ENCODE measurements around the gene IL19. TPM values are rescaled to one million over a fixed set of nuclear protein-coding genes. Genes with fewer than 3 reads are reported as not detected.

Gene IL19
- total RNA-seq, 6 experiments from 2014 or later = not detected

DNA sequence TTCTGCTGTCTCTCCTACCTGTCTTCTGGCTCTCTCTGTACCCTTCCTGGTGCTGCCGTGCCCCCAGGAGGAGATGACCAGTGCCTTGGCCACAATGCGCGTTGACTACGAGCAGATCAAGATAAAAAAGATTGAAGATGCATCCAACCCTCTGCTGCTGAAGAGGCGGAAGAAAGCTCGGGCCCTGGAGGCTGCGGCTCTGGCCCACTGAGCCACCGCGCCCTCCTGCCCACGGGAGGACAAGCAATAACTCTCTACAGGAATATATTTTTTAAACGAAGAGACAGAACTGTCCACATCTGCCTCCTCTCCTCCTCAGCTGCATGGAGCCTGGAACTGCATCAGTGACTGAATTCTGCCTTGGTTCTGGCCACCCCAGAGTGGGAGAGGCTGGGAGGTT, 38.1 kb upstream of the IL19 start:
- Mint-ChIP-seq H3K27ac (no peak overlapping the region), H3K9me3 (no peaks in the 10 kb centered on the region), H3K27me3 (ENCODE audit: insufficient read depth) (no peaks in the 10 kb centered on the region; the same call in none of the 2 replicates), H3K36me3 (ENCODE audit: low read depth) (no peaks in the 10 kb centered on the region), H3K4me3 (no peak overlapping the region), H3K4me1 (ENCODE audit: low read depth) (peaks cover 15% of the 10 kb centered on the region)
- TF ChIP-seq, protein P1, sequence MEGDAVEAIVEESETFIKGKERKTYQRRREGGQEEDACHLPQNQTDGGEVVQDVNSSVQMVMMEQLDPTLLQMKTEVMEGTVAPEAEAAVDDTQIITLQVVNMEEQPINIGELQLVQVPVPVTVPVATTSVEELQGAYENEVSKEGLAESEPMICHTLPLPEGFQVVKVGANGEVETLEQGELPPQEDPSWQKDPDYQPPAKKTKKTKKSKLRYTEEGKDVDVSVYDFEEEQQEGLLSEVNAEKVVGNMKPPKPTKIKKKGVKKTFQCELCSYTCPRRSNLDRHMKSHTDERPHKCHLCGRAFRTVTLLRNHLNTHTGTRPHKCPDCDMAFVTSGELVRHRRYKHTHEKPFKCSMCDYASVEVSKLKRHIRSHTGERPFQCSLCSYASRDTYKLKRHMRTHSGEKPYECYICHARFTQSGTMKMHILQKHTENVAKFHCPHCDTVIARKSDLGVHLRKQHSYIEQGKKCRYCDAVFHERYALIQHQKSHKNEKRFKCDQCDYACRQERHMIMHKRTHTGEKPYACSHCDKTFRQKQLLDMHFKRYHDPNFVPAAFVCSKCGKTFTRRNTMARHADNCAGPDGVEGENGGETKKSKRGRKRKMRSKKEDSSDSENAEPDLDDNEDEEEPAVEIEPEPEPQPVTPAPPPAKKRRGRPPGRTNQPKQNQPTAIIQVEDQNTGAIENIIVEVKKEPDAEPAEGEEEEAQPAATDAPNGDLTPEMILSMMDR (IDR thresholded peaks at IDR 0.05) = no peak
- no peak for DNase-seq

DNA sequence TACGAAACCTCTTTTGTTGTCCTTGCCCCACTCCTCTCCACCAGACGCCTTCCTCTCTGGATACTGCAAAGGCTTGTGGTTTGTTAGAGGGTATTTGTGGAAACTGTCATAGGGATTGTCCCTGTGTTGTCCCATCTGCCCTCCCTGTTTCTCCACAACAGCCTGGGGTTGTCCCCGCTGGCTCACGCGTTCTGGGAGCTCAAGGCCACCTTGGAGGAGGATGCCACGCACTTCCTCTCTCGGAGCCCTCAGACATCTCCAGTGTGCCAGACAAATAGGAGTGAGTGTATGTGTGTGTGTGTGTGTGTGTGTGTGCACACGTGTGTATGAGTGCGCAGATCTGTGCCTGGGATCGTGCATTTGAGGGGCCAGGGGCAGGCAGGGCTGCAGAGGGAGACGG, 37.6 kb upstream of the IL19 start:
- Mint-ChIP-seq H3K27ac (no peak overlapping the region), H3K36me3 (ENCODE audit: low read depth) (no peaks in the 10 kb centered on the region), H3K27me3 (ENCODE audit: insufficient read depth) (no peaks in the 10 kb centered on the region; the same call in none of the 2 replicates), H3K4me1 (ENCODE audit: low read depth) (peaks cover 20% of the 10 kb centered on the region), H3K9me3 (no peaks in the 10 kb centered on the region), H3K4me3 (no peak overlapping the region)
- DNase-seq = no peak
- TF ChIP-seq, protein P1 (IDR thresholded peaks at IDR 0.05) = no peak

DNA sequence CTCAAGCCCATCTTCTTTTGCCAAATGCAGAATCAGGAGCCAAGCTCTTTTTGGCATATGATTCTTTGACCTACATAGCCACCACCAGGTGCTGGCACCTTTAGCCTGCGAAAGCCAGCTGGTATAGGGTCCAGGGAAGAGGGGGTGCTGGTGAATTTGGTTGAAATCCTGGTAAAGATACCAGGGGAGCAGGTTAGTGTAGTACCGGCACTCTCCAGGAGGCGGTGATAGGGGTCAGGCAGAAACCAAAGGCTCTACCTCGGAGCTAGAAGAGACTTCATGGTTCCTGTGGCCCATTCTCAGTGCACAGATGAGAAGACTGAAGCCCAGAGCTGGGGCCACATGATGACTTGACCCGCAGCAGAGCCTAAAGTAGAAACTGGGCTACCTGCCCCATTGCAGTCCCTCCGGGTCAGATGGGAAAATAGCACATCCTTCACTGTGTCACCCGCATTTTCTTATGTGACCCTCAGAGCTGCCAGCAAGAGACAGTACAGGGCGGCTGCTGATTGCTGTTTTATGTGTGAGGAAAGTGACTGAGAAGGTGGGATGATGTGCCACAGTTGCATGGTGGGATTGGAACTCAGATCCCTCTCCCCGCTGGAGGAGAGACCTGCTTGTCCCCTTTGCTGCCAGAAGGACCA, 36.0 kb upstream of the IL19 start:
- H3K4me3 Mint-ChIP-seq = no peak overlapping the region
- H3K4me1 Mint-ChIP-seq (ENCODE audit: low read depth) = peaks cover 36% of the 10 kb centered on the region
- H3K36me3 Mint-ChIP-seq (ENCODE audit: low read depth) = no peaks in the 10 kb centered on the region
- peak overlapping the region; percentile 21; the same call in 1 of the 2 replicates for H3K27ac Mint-ChIP-seq
- H3K27me3 Mint-ChIP-seq (ENCODE audit: insufficient read depth) = no peaks in the 10 kb centered on the region; the same call in none of the 2 replicates
- peak; percentile 37 for DNase-seq
- TF ChIP-seq, protein P1 (IDR thresholded peaks at IDR 0.05) = peak; percentile 93
- H3K9me3 Mint-ChIP-seq = no peaks in the 10 kb centered on the region

DNA sequence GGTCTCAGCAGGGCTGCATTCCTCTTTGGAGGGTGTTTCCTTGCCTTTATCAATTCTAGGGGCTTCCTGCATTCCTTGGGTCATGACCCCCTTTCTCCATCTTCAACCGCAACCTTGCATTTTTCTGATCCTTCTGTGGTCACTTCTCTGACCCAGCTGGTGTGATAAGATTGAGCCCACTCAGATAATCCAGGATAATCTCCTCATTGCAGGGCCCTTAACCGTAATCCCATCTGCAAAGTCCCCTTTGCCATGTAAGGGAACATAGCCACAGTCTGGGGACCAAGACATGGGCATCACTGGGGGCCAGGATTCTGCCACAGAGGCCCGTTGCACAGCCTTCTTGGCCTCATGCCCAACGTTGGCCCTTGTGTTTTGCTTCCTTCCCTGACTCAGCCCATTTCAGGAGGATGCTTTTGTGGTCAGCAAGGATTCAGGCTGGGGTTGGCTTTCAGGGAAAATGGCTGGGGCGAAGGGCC, 35.0 kb upstream of the IL19 start:
- DNase-seq = no peak
- Mint-ChIP-seq H3K27ac (no peak overlapping the region), H3K4me1 (ENCODE audit: low read depth) (peaks cover 39% of the 10 kb centered on the region), H3K27me3 (ENCODE audit: insufficient read depth) (no peaks in the 10 kb centered on the region; the same call in none of the 2 replicates), H3K36me3 (ENCODE audit: low read depth) (no peaks in the 10 kb centered on the region), H3K9me3 (no peaks in the 10 kb centered on the region), H3K4me3 (no peak overlapping the region)
- TF ChIP-seq, protein P1 (IDR thresholded peaks at IDR 0.05) = no peak

DNA sequence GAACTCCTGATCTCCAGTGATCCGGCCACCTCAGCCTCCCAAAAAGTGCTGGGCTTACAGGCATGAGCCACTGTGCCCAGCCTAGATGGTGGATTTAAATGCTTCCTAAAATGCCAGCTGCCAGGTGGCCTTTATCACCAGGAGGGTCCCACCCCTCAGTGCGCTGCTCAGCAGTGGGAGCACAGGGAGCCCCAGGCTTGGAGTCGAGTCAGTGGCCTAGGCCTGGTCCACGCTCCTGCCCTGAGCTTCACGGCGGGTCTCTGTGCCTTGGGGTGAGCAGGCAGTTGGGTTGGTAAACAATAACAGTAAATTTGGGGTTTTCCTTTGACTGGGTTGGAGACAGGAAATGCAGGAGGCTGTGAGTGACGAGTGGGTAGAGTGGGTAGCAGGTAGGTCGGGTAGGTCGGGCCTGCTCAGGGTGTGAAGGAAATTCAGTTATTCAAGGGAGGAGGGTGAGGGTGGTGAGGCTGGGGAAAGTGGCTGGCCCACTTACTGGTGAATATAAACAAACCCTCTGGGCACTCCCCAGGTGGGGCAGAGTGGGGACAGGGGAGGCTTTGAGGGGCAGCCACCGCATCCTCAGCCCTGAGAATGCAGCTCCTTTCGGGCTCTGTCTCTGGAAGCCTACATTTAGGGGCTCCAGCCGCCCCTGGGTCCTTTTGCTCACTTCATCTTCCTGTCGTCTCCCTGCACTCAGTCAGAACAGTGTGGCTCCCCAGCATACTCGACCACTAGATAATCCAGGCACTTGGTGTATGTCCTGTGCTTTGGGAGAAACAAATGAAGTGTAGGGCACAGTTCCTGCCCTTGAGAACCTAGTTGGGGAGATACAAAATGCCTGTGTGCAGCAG, 33.5 kb upstream of the IL19 start:
- H3K27me3 Mint-ChIP-seq (ENCODE audit: insufficient read depth) = no peaks in the 10 kb centered on the region; the same call in none of the 2 replicates
- H3K4me1 Mint-ChIP-seq (ENCODE audit: low read depth) = peaks cover 39% of the 10 kb centered on the region
- no peak overlapping the region for H3K27ac Mint-ChIP-seq
- H3K9me3 Mint-ChIP-seq = no peaks in the 10 kb centered on the region
- TF ChIP-seq, protein P1 (IDR thresholded peaks at IDR 0.05) = no peak
- no peak for DNase-seq
- H3K36me3 Mint-ChIP-seq (ENCODE audit: low read depth) = no peaks in the 10 kb centered on the region
- H3K4me3 Mint-ChIP-seq = no peak overlapping the region
